ENCODE measurements around the gene RHCG. TPM values are rescaled to one million over a fixed set of nuclear protein-coding genes. Genes with fewer than 3 reads are reported as not detected.

Gene RHCG
- total RNA-seq, 4 donors from 2014 or later: not detected

DNA sequence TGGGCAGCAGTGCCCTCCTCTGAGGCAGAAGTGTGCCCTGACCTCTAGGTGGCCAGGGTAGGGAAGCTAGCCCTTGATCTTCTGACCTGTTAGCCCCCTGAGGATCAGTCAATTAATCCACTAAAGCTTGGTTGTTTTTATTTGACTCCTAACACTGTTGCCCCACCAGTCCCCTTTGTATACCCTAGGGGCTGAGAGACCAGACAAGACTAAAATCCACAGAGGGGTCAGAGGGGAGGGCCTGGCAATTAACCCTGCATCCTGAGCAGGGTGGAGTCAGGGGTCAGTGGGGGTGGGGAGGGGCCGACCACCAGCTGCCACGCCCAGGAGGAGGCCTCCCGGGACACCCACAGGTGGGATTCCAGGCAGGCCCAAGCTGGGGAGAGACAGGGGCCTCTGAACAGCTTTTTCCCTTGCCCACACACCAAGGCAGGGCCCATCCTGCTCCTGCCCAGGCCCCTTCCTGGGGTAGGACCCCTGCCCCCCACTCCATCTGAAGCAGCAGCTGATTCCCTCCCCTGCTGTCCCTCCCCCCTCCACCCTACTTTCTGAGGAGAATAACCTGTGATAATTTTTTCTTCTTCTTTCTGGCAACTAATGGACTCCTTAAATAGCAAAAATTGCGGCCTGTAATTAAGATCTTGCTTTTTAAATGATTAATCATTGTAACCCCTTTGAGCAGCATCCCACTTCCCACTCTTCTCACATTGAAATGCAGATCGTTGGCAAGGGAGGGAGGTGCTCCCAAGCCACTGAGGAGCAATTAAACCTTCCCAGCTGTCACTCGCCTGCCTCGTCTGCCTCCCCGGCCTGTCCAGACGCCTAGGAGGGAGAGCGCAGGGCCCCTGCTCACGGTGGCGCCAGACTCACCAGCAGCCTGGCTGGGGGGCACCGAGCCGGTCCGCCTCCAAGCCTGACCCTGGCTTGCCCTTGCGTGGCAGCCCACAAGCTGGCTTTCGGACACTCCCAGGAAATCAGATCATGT lies 51.9 kb downstream of the RHCG start:
- no peak overlapping the region for H3K27ac ChIP-seq
- intact Hi-C loops (cut with DNase I): no loop called here
- no peaks in the 10 kb centered on the region for H3K27me3 ChIP-seq
- no peaks in the 10 kb centered on the region for H3K4me1 ChIP-seq
- TF ChIP-seq POLR2A (IDR thresholded peaks at IDR 0.05): no peak
- TF ChIP-seq, protein P1, sequence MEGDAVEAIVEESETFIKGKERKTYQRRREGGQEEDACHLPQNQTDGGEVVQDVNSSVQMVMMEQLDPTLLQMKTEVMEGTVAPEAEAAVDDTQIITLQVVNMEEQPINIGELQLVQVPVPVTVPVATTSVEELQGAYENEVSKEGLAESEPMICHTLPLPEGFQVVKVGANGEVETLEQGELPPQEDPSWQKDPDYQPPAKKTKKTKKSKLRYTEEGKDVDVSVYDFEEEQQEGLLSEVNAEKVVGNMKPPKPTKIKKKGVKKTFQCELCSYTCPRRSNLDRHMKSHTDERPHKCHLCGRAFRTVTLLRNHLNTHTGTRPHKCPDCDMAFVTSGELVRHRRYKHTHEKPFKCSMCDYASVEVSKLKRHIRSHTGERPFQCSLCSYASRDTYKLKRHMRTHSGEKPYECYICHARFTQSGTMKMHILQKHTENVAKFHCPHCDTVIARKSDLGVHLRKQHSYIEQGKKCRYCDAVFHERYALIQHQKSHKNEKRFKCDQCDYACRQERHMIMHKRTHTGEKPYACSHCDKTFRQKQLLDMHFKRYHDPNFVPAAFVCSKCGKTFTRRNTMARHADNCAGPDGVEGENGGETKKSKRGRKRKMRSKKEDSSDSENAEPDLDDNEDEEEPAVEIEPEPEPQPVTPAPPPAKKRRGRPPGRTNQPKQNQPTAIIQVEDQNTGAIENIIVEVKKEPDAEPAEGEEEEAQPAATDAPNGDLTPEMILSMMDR (IDR thresholded peaks at IDR 0.05): no peak
- no peak overlapping the region for H3K4me3 ChIP-seq (replicated peaks in 1 of 3)
- no peaks in the 10 kb centered on the region for H3K9me3 ChIP-seq
- no peaks in the 10 kb centered on the region for H3K36me3 ChIP-seq
- no peak for DNase-seq
- WGBS, 2 donors: 44 to 51% methylated on average over 8 to 14 of the region's 17 CpGs

DNA sequence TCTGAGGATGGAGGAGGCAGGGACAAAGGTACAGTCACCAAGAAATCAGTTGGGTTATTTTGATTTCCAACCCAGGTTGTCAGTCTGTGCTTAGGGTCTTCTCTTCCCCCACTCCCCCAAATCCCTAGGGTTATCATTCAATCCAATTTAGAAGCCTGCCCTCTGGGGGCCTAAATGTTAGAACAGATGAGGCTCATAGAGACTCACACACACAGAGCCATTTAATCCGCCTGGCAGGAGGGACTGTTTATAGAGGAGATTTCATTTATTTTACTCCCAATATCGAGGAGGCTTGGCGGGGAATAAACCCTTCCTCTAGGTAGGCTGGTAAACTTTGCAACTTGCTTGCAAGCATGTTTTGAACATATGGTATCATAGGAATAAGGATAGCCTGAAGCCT lies 52.8 kb downstream of the RHCG start:
- no peaks in the 10 kb centered on the region for H3K4me1 ChIP-seq
- H3K27ac ChIP-seq: no peak overlapping the region
- 47 to 61% methylated on average over 3 of the region's 3 CpGs for WGBS, 2 donors
- H3K9me3 ChIP-seq: no peaks in the 10 kb centered on the region
- no peak for DNase-seq
- no peaks in the 10 kb centered on the region for H3K36me3 ChIP-seq
- TF ChIP-seq, protein P1 (IDR thresholded peaks at IDR 0.05): no peak
- TF ChIP-seq POLR2A (IDR thresholded peaks at IDR 0.05): no peak
- intact Hi-C loops (cut with DNase I): no loop called here
- no peak overlapping the region for H3K4me3 ChIP-seq (replicated peaks in 1 of 3)
- H3K27me3 ChIP-seq: no peaks in the 10 kb centered on the region

DNA sequence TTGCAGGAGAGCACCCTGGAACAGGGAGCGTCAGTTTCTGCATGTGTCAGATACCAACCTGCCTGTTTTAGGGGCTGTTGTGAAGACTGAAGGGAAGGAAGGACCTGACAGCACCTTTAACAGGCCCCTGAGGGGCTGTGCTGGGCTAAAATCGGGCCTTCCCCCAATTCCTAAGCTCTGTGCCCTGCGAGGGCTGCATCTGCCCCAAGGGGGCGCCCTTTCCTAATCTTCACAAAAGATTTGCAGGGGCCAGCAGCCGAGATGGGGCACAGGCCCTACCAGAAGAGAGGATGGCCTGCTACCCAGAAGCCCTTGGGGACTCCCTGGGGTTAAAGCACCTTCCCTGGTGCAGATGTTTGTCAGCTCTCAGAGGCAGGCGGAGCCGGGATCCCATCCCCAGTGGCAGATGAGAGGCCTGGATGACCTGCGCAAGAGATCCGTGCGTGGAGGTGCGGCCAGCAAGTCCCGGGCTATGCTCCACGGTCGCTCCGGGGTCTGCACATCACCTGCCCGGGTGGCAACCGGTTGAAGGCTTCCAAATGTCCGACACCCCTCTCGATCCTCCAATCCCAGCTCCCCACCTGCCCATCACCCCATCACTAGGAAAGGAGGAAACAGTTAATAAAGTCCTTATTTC lies 53.6 kb downstream of the RHCG start:
- no peaks in the 10 kb centered on the region for H3K4me1 ChIP-seq
- H3K9me3 ChIP-seq: no peaks in the 10 kb centered on the region
- no peaks in the 10 kb centered on the region for H3K27me3 ChIP-seq
- DNase-seq: peak in 1 of 2 donors; percentile 5
- no peaks in the 10 kb centered on the region for H3K36me3 ChIP-seq
- no peak overlapping the region for H3K27ac ChIP-seq
- no peak for TF ChIP-seq POLR2A (IDR thresholded peaks at IDR 0.05)
- TF ChIP-seq, protein P1 (IDR thresholded peaks at IDR 0.05): no peak
- 54 to 60% methylated on average over 13 to 19 of the region's 19 CpGs for WGBS, 2 donors
- intact Hi-C loops (cut with DNase I): no loop called here
- H3K4me3 ChIP-seq (replicated peaks in 1 of 3): no peak overlapping the region

DNA sequence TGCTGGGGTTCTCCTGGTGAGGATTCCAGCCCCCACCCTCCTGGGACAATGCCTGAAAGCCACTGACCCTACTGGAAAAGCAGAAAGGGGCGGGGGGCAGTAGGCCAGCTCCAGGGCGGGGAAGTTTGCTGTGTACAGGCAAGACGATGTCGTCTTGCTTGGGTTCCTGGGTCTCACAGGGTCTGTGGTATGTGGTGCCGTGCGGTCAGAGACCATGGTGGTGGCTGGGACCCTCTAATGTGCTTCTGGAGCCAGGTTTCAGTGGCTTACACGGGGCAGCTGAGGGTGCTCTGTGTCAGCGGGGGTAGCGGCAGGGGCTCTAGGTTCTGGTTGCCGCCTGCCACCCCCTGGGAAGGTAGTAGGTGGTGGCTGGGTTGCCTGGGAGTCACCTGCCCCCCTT lies 54.2 kb downstream of the RHCG start:
- TF ChIP-seq, protein P1 (IDR thresholded peaks at IDR 0.05): no peak
- TF ChIP-seq POLR2A (IDR thresholded peaks at IDR 0.05): no peak
- H3K9me3 ChIP-seq: no peaks in the 10 kb centered on the region
- 84 to 93% methylated on average over 8 of the region's 10 CpGs for WGBS, 2 donors

More for the DNA sequence above, 54.2 kb downstream of the RHCG start:
- Histone ChIP-seq H3K4me1 (no peaks in the 10 kb centered on the region), H3K4me3 (replicated peaks in 1 of 3) (no peak overlapping the region), H3K27ac (no peak overlapping the region), H3K27me3 (no peaks in the 10 kb centered on the region), H3K36me3 (no peaks in the 10 kb centered on the region)
- intact Hi-C loops (cut with DNase I): no loop called here
- no peak for DNase-seq
